Common myeloid progenitor, CD34-positive (primary cell): ENCODE data around the gene RNF13.
A peak's percentile ranks its signal among the peaks of the same experiment; 100 is the strongest.

Experiments used
- CTCF ChIA-PET: fragments of 350-600 bp; sonication (Branson Sonifier 250); formaldehyde crosslinking; loops from one replicate; lab custom pipeline; 2021; ENCODE audit warnings: antibody characterized with exemption; lab: Charles Lee
- POLR2A ChIA-PET: fragments of 350-600 bp; sonication (Branson Sonifier 250); formaldehyde crosslinking; loops from one replicate; lab custom pipeline; 2021; ENCODE audit warnings: antibody characterized with exemption; lab: Charles Lee
- DNase-seq, 3 donors: peaks; one replicate each; pipeline versions ENCODE4 v3.0.0 to v3.0.0-alpha.2; 2013
- H3K27ac ChIP-seq, 2 experiments: 1 replicate in 1 of 2; 2 replicates in 1 of 2; pipeline ENCODE4 v1.7.0; 2013; ENCODE audit warnings: inconsistent platforms in 2 of 2, low read length in 2 of 2, mild to moderate bottlenecking in 2 of 2, low read depth in 1 of 2, moderate library complexity in 1 of 2; ENCODE audit not compliant: severe bottlenecking in 2 of 2, insufficient read depth in 1 of 2, poor library complexity in 1 of 2
- H3K27me3 ChIP-seq, 5 experiments: replicated peaks in 2 of 5; 1 replicate in 3 of 5; 2 replicates in 2 of 5; pipeline versions ENCODE4 v1.6.1 to v1.7.0; 2013; ENCODE audit warnings: low read length in 4 of 5, mild to moderate bottlenecking in 2 of 5, moderate library complexity in 2 of 5, inconsistent platforms in 1 of 5; ENCODE audit not compliant: insufficient read depth in 5 of 5, control insufficient read depth in 4 of 5
- H3K36me3 ChIP-seq, 4 experiments: 1 replicate in 2 of 4; 2 replicates in 2 of 4; pipeline versions ENCODE4 v1.6.1 to v1.7.0; 2013; ENCODE audit warnings: low read length in 3 of 4, control low read depth in 1 of 4, mild to moderate bottlenecking in 1 of 4; ENCODE audit not compliant: control insufficient read depth in 4 of 4, insufficient read depth in 4 of 4
- H3K4me1 ChIP-seq, 4 experiments: 1 replicate in 3 of 4; 2 replicates in 1 of 4; pipeline versions ENCODE4 v1.6.1 to v1.7.1; 2013; ENCODE audit warnings: low read length in 3 of 4, mild to moderate bottlenecking in 3 of 4, control low read depth in 1 of 4, inconsistent platforms in 1 of 4, moderate library complexity in 1 of 4; ENCODE audit not compliant: control insufficient read depth in 4 of 4, insufficient read depth in 4 of 4; ENCODE audit errors: control extremely low read depth in 1 of 4
- H3K4me3 ChIP-seq, 7 experiments: 1 replicate in 4 of 7; 2 replicates in 3 of 7; pipeline versions ENCODE4 v1.5.1 to v1.7.0; 2013; ENCODE audit warnings: mild to moderate bottlenecking in 7 of 7, low read length in 6 of 7, moderate library complexity in 6 of 7, inconsistent platforms in 2 of 7, low read depth in 2 of 7, control low read depth in 1 of 7; ENCODE audit not compliant: insufficient read depth in 4 of 7, control insufficient read depth in 1 of 7; ENCODE audit errors: extremely low read depth in 1 of 7
- H3K9me3 ChIP-seq, 5 experiments: 1 replicate in 4 of 5; 2 replicates in 1 of 5; pipeline versions ENCODE4 v1.6.1 to v1.7.1; 2013; ENCODE audit warnings: low read length in 4 of 5, mild to moderate bottlenecking in 2 of 5, inconsistent platforms in 1 of 5, low read depth in 1 of 5, moderate library complexity in 1 of 5; ENCODE audit not compliant: control insufficient read depth in 4 of 5, insufficient read depth in 2 of 5; ENCODE audit errors: control extremely low read depth in 1 of 5
- WGBS: methylation state at CpG from one replicate; pipeline ENCODE4 v1.1.5; 2013; ENCODE audit not compliant: insufficient coverage; 5-methylcytosine and 5-hydroxymethylcytosine counted together

The RNF13 gene

GRCh38 chr3:149860881-149861280 lies 47.9 kb downstream of the RNF13 start:
- no peak overlapping the region for H3K27ac ChIP-seq
- ChIA-PET CTCF (no interaction called here), POLR2A (no interaction called here)
- no peak for DNase-seq
- H3K4me1 ChIP-seq = no peaks in the 10 kb centered on the region
- H3K4me3 ChIP-seq = no peak overlapping the region
- no CpG with 5 or more reads among the region's 3 CpGs for WGBS
- no peaks in the 10 kb centered on the region for H3K27me3 ChIP-seq
- peaks cover 0 to 5% (median 0%) of the 10 kb centered on the region in 5 experiments for H3K9me3 ChIP-seq
- H3K36me3 ChIP-seq = peaks cover 11 to 30% (median 18%) of the 10 kb centered on the region in 4 experiments

- no peak overlapping the region for H3K4me3 ChIP-seq
- H3K4me1 ChIP-seq = no peaks in the 10 kb centered on the region
- POLR2A ChIA-PET = no interaction called here
- no peaks in the 10 kb centered on the region for H3K27me3 ChIP-seq
- no peak overlapping the region for H3K27ac ChIP-seq
- CTCF ChIA-PET = interaction anchor here (0.7 to 1.4 kb wide), 3 partner anchors 12 to 60 kb away, joined by 3 to 4 read pairs (median 3); no protein-coding TSS in a partner anchor
- H3K36me3 ChIP-seq = peaks cover 10 to 36% (median 12%) of the 10 kb centered on the region in 4 experiments
- no peak for DNase-seq
- H3K9me3 ChIP-seq = peaks cover 3 to 34% (median 8%) of the 10 kb centered on the region in 5 experiments
- WGBS = no CpG with 5 or more reads among the region's 1 CpG
Observed at GRCh38 chr3:149867563-149867962, 54.5 kb downstream of the RNF13 start.

- WGBS = no CpG with 5 or more reads among the region's 3 CpGs
- POLR2A ChIA-PET = no interaction called here
- no peaks in the 10 kb centered on the region for H3K27me3 ChIP-seq
- CTCF ChIA-PET = no interaction called here
- no peak for DNase-seq
- no peaks in the 10 kb centered on the region for H3K4me1 ChIP-seq
- peaks cover 10 to 25% (median 11%) of the 10 kb centered on the region in 4 experiments for H3K36me3 ChIP-seq
- no peak overlapping the region for H3K4me3 ChIP-seq
- H3K9me3 ChIP-seq = peaks cover 3 to 23% (median 5%) of the 10 kb centered on the region in 5 experiments
- no peak overlapping the region for H3K27ac ChIP-seq
Observed at GRCh38 chr3:149871855-149872254, 58.8 kb downstream of the RNF13 start.

GRCh38 chr3:149872589-149872988 lies 59.6 kb downstream of the RNF13 start:
- no peak overlapping the region for H3K27ac ChIP-seq
- WGBS = 100% methylated on average over 2 of the region's 2 CpGs
- no peak overlapping the region for H3K4me3 ChIP-seq
- ChIA-PET POLR2A (no interaction called here), CTCF (no interaction called here)
- no peaks in the 10 kb centered on the region for H3K4me1 ChIP-seq
- peaks cover 10 to 22% (median 11%) of the 10 kb centered on the region in 4 experiments for H3K36me3 ChIP-seq
- no peaks in the 10 kb centered on the region for H3K27me3 ChIP-seq
- peaks cover 3 to 17% (median 5%) of the 10 kb centered on the region in 5 experiments for H3K9me3 ChIP-seq
- no peak for DNase-seq

- no peaks in the 10 kb centered on the region for H3K9me3 ChIP-seq
- peaks cover 0 to 9% (median 3%) of the 10 kb centered on the region in 4 experiments for H3K4me1 ChIP-seq
- H3K27ac ChIP-seq = no peak overlapping the region
- CTCF ChIA-PET = interaction anchor here (0.9 to 4.5 kb wide), 2 partner anchors 22 to 25 kb away, joined by 6 to 11 read pairs; no protein-coding TSS in a partner anchor
- H3K4me3 ChIP-seq = no peak overlapping the region
- POLR2A ChIA-PET = no interaction called here
- no peak for DNase-seq
- H3K36me3 ChIP-seq = peaks cover 5 to 11% (median 6%) of the 10 kb centered on the region in 4 experiments
- no peaks in the 10 kb centered on the region for H3K27me3 ChIP-seq
- WGBS = no CpG with 5 or more reads among the region's 1 CpG
Observed at GRCh38 chr3:149877668-149878067, 64.7 kb downstream of the RNF13 start.

GRCh38 chr3:149879872-149880271 lies 66.9 kb downstream of the RNF13 start:
- Histone ChIP-seq H3K4me1 (peaks cover 0 to 9% (median 3%) of the 10 kb centered on the region in 4 experiments), H3K36me3 (peaks cover 0 to 4% (median 0%) of the 10 kb centered on the region in 4 experiments), H3K27me3 (no peaks in the 10 kb centered on the region), H3K27ac (no peak overlapping the region), H3K4me3 (no peak overlapping the region), H3K9me3 (peaks cover 0 to 9% (median 6%) of the 10 kb centered on the region in 5 experiments)
- ChIA-PET POLR2A (no interaction called here), CTCF (interaction anchor here (0.8 to 4.5 kb wide), 15 partner anchors 10 to 348 kb away, joined by 3 to 11 read pairs (median 6); no protein-coding TSS in a partner anchor)
- WGBS = no CpG with 5 or more reads among the region's 2 CpGs
- peak; percentile 45 to 65 (median 58) for DNase-seq

- DNase-seq = peak in 2 of 3 donors; percentile 23 to 41
- peaks cover 0 to 9% (median 6%) of the 10 kb centered on the region in 5 experiments for H3K9me3 ChIP-seq
- ChIA-PET POLR2A (interaction anchor here (0.6 kb wide), 1 partner anchor 68 kb away, joined by 3 read pairs; no protein-coding TSS in a partner anchor), CTCF (interaction anchor here (0.9 to 4.5 kb wide), 2 partner anchors 18 to 83 kb away, joined by 3 to 11 read pairs; no protein-coding TSS in a partner anchor)
- peaks cover 0 to 4% (median 0%) of the 10 kb centered on the region in 4 experiments for H3K36me3 ChIP-seq
- H3K27me3 ChIP-seq = no peaks in the 10 kb centered on the region
- no peak overlapping the region for H3K27ac ChIP-seq
- H3K4me3 ChIP-seq = peak overlapping the region in 1 of 7 experiments; percentile 37
- H3K4me1 ChIP-seq = peaks cover 0 to 9% (median 3%) of the 10 kb centered on the region in 4 experiments
- WGBS = no CpG with 5 or more reads among the region's 4 CpGs
Observed at GRCh38 chr3:149881879-149882278, 68.9 kb downstream of the RNF13 start.
